Measurements from ENCODE around the gene TUBGCP2. TPM values are rescaled to one million over a fixed set of nuclear protein-coding genes. Genes with fewer than 3 reads are reported as not detected.
A peak's percentile ranks its signal among the peaks of the same experiment; 100 is the strongest.

TUBGCP2 gene, protein sequence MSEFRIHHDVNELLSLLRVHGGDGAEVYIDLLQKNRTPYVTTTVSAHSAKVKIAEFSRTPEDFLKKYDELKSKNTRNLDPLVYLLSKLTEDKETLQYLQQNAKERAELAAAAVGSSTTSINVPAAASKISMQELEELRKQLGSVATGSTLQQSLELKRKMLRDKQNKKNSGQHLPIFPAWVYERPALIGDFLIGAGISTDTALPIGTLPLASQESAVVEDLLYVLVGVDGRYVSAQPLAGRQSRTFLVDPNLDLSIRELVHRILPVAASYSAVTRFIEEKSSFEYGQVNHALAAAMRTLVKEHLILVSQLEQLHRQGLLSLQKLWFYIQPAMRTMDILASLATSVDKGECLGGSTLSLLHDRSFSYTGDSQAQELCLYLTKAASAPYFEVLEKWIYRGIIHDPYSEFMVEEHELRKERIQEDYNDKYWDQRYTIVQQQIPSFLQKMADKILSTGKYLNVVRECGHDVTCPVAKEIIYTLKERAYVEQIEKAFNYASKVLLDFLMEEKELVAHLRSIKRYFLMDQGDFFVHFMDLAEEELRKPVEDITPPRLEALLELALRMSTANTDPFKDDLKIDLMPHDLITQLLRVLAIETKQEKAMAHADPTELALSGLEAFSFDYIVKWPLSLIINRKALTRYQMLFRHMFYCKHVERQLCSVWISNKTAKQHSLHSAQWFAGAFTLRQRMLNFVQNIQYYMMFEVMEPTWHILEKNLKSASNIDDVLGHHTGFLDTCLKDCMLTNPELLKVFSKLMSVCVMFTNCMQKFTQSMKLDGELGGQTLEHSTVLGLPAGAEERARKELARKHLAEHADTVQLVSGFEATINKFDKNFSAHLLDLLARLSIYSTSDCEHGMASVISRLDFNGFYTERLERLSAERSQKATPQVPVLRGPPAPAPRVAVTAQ
- total RNA-seq (10 to 100 TPM; 35.0 to 45.9 TPM), polyA plus RNA-seq (ENCODE audit: insufficient read length in 2 of 2) (10 to 100 TPM; 70.4 to 81.4 TPM)
- long read RNA-seq, donor 1, full-length matches to known transcripts, result 17 of 57 reads
- long read RNA-seq, donor 1, partial matches to known transcripts, result 21 of 57 reads
- long read RNA-seq, donor 1, other reads (novel, unspliced or antisense), result 19 of 57 reads
- long read RNA-seq, donor 2, transcript TUBGCP2-205 (4 exons, 799 nt), result major isoform, 5 of 13 reads
- long read RNA-seq, donor 2, partial matches to known transcripts, result 5 of 13 reads
- long read RNA-seq, donor 2, other reads (novel, unspliced or antisense), result 0 of 13 reads
- long read RNA-seq, donor 3, full-length matches to known transcripts, result 3 of 10 reads
- long read RNA-seq, donor 3, partial matches to known transcripts, result 7 of 10 reads
- long read RNA-seq, donor 3, other reads (novel, unspliced or antisense), result 0 of 10 reads
- long read RNA-seq, donor 4, full-length matches to known transcripts, result 13 of 212 reads
- long read RNA-seq, donor 4, partial matches to known transcripts, result 199 of 212 reads
- long read RNA-seq, donor 4, other reads (novel, unspliced or antisense), result 0 of 212 reads

DNA sequence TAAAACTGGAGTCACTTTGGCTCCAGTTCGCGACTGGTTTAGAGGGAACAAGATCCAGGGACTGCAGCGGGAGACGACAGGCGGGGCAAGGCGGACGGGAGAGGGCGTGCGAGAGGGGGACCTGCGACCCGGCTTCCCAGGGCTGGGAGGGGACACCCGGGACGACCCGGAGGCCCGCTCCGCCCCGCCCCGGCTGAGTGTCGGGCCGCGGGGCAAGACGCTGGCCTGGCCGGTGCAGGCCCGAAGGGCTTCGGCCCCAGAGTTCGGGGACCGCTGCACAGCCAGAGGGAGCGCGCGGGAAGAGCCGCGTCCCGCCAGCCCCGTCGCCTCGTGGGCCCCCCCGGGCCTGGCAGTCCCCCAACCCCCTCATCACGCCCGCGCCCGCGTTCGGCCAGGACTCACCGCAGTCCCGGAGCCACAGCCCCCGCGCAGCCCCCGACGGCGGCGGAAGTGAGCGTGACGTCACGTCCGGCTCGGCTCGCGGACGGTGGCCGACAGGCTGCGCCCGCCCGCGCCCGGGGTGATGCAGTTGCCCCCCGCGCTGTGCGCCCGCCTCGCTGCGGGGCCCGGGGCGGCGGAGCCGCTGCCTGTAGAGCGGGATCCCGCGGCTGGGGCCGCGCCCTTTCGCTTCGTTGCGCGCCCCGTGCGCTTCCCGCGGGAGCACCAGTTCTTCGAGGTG, at the start of gene TUBGCP2, which contains the start of gene ZNF511:
TUBGCP2 (minus strand) TSS at position 452 of the 679 bp plus-strand sequence. CDS start 5,931 bp downstream, outside the sequence.
ZNF511 (plus strand) TSS at position 494 of the 679 bp plus-strand sequence; CDS start at position 524, 30 bp downstream.
- peaks cover 25% of the 10 kb centered on the region for H3K4me1 ChIP-seq (ENCODE audit: control insufficient read depth, insufficient read depth, low read length)
- H3K4me3 ChIP-seq (ENCODE audit: low read depth, low read length), result peak within 1 kb of the TSS; percentile 74
- under 1% methylated on average over 89 of the region's 89 CpGs for WGBS (ENCODE audit: insufficient coverage)
- no peaks in the 10 kb centered on the region for H3K27me3 ChIP-seq (ENCODE audit: control insufficient read depth, insufficient read depth, low read length)
- H3K36me3 ChIP-seq (ENCODE audit: control insufficient read depth, insufficient read depth, low read length), result peaks cover 49% of the 10 kb centered on the region
- peak in 5 of 6 donors; percentile 74 to 95 (median 79) for DNase-seq (ENCODE audit: low read depth in 4 of 6, low spot score in 6 of 6)
- H3K9me3 ChIP-seq (ENCODE audit: control insufficient read depth, insufficient read depth, low read length), result no peaks in the 10 kb centered on the region
- peak within 1 kb of the TSS; percentile 79 for H3K27ac ChIP-seq (ENCODE audit: low read depth, low read length)

DNA sequence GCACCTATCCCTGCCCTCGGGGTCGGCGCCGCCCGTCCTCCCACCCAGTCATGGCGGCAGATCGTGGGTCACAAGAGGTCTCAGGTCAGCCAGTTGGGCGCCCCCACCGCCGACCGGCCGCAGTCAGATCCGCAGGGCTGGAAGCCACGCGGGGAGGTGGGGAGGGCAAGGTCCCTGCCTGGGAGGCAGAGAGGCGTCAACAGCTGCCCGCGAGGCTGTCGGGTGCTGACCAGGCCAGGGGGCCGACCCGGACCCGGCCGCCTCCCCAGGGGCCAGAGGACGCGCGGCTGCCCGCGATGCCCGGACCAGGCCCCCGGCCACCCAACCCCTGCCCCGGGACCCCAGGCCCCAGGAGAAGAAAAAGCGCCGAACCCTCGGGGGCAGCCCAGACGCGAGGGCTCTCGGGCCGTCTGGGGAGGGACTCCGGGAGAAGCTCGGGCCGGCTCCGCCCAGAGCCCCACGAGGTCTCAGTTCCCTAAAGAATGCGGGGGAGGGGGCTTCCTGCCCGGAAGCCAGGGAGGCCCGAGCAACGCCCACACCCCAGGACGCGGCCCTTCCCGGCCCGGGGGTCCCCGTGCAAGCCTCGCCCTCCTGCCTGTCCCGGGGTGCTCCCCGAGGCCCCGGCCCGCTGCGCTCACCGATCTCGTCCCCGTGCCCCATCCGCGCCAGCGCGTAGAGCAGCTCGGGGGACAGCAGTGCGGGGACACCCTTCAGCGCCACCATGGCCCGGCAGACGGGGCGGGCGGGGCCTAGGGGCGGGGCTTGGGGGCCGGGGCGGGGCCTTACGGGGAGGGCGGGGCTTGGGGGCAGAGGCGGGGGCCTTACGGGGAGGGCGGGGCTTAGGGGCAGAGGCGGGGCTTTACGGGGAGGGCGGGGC, 48.9 kb upstream of the TUBGCP2 start, which contains the start of gene FUOM:
FUOM (minus strand) TSS at position 735 of the 877 bp plus-strand sequence; CDS start at position 723, 12 bp downstream.
- Histone ChIP-seq H3K9me3 (ENCODE audit: control insufficient read depth, insufficient read depth, low read length) (no peaks in the 10 kb centered on the region), H3K4me1 (ENCODE audit: control insufficient read depth, insufficient read depth, low read length) (peaks cover 27% of the 10 kb centered on the region), H3K4me3 (ENCODE audit: low read depth, low read length) (peak within 1 kb of the TSS; percentile 35), H3K27ac (ENCODE audit: low read depth, low read length) (no peak within 1 kb of the TSS), H3K36me3 (ENCODE audit: control insufficient read depth, insufficient read depth, low read length) (peaks cover 36% of the 10 kb centered on the region), H3K27me3 (ENCODE audit: control insufficient read depth, insufficient read depth, low read length) (peaks cover 2% of the 10 kb centered on the region)
- WGBS (ENCODE audit: insufficient coverage), result under 1% methylated on average over 58 of the region's 83 CpGs
- DNase-seq (ENCODE audit: low read depth in 4 of 6, low spot score in 6 of 6), result peak in 2 of 6 donors; percentile 40 to 75

DNA sequence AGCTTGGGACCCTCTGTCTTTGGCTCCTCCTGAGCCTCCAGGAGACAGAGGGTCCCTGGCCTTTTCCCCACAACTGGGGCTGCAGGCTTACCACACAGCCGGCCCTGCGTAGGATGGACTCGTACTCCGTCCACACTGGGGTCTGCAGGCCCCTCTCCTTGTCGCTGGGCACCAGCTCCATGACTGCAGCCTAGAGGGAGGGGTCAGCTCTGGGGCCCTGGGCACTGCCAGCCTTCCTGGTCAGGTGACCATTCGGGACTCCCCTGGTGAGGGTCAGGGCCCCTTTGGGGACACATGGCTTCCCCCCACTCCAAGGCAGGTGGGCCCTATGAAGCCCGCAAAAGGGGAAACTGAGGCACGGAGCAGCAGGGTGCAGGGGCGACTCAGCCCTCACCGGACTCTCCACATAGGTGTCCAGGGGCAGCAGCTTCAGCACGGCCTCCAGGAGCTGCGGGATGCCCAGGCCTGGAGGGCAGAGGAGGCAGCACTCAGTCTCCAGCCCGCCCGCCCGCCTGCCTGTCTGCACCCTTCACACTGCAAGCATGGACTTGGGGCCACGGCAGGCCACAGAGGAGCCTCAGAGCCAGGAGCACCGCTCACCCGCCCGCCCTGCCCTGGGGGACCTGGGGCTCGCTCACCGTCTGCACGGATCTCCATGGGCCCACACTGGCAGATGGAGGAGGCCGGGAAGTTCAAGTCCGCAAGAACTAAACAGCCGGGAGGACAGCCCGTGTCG, 48.0 kb upstream of the TUBGCP2 start:
- Histone ChIP-seq H3K4me3 (ENCODE audit: low read depth, low read length) (peak overlapping the region; percentile 35), H3K9me3 (ENCODE audit: control insufficient read depth, insufficient read depth, low read length) (no peaks in the 10 kb centered on the region), H3K36me3 (ENCODE audit: control insufficient read depth, insufficient read depth, low read length) (peaks cover 28% of the 10 kb centered on the region), H3K27ac (ENCODE audit: low read depth, low read length) (no peak overlapping the region), H3K4me1 (ENCODE audit: control insufficient read depth, insufficient read depth, low read length) (peaks cover 27% of the 10 kb centered on the region), H3K27me3 (ENCODE audit: control insufficient read depth, insufficient read depth, low read length) (peaks cover 2% of the 10 kb centered on the region)
- no peak for DNase-seq (ENCODE audit: low read depth in 4 of 6, low spot score in 6 of 6)
- 49% methylated on average over 27 of the region's 27 CpGs for WGBS (ENCODE audit: insufficient coverage)

GRCh38 chr10:133355991-133356390, 47.3 kb upstream of the TUBGCP2 start:
- peaks cover 2% of the 10 kb centered on the region for H3K27me3 ChIP-seq (ENCODE audit: control insufficient read depth, insufficient read depth, low read length)
- H3K4me3 ChIP-seq (ENCODE audit: low read depth, low read length), result no peak overlapping the region
- no peaks in the 10 kb centered on the region for H3K9me3 ChIP-seq (ENCODE audit: control insufficient read depth, insufficient read depth, low read length)
- peaks cover 27% of the 10 kb centered on the region for H3K4me1 ChIP-seq (ENCODE audit: control insufficient read depth, insufficient read depth, low read length)
- no peak for DNase-seq (ENCODE audit: low read depth in 4 of 6, low spot score in 6 of 6)
- H3K36me3 ChIP-seq (ENCODE audit: control insufficient read depth, insufficient read depth, low read length), result peaks cover 25% of the 10 kb centered on the region
- 68% methylated on average over 2 of the region's 3 CpGs for WGBS (ENCODE audit: insufficient coverage)
- H3K27ac ChIP-seq (ENCODE audit: low read depth, low read length), result no peak overlapping the region

- Histone ChIP-seq H3K27ac (ENCODE audit: low read depth, low read length) (no peak overlapping the region), H3K36me3 (ENCODE audit: control insufficient read depth, insufficient read depth, low read length) (peaks cover 20% of the 10 kb centered on the region), H3K9me3 (ENCODE audit: control insufficient read depth, insufficient read depth, low read length) (no peaks in the 10 kb centered on the region), H3K4me1 (ENCODE audit: control insufficient read depth, insufficient read depth, low read length) (peaks cover 27% of the 10 kb centered on the region), H3K27me3 (ENCODE audit: control insufficient read depth, insufficient read depth, low read length) (peaks cover 2% of the 10 kb centered on the region), H3K4me3 (ENCODE audit: low read depth, low read length) (no peak overlapping the region)
- 94% methylated on average over 5 of the region's 6 CpGs for WGBS (ENCODE audit: insufficient coverage)
- no peak for DNase-seq (ENCODE audit: low read depth in 4 of 6, low spot score in 6 of 6)
Measured at GRCh38 chr10:133355266-133355665, 46.6 kb upstream of the TUBGCP2 start.

- Histone ChIP-seq H3K27ac (ENCODE audit: low read depth, low read length) (no peak overlapping the region), H3K4me3 (ENCODE audit: low read depth, low read length) (no peak overlapping the region), H3K27me3 (ENCODE audit: control insufficient read depth, insufficient read depth, low read length) (peaks cover 2% of the 10 kb centered on the region), H3K36me3 (ENCODE audit: control insufficient read depth, insufficient read depth, low read length) (peaks cover 19% of the 10 kb centered on the region), H3K4me1 (ENCODE audit: control insufficient read depth, insufficient read depth, low read length) (peaks cover 27% of the 10 kb centered on the region), H3K9me3 (ENCODE audit: control insufficient read depth, insufficient read depth, low read length) (no peaks in the 10 kb centered on the region)
- WGBS (ENCODE audit: insufficient coverage), result 86% methylated on average over 12 of the region's 14 CpGs
- no peak for DNase-seq (ENCODE audit: low read depth in 4 of 6, low spot score in 6 of 6)
Measured at GRCh38 chr10:133354672-133355240, 46.1 kb upstream of the TUBGCP2 start.

GRCh38 chr10:133353988-133354605, 45.4 kb upstream of the TUBGCP2 start:
- no peak overlapping the region for H3K27ac ChIP-seq (ENCODE audit: low read depth, low read length)
- peaks cover 19% of the 10 kb centered on the region for H3K36me3 ChIP-seq (ENCODE audit: control insufficient read depth, insufficient read depth, low read length)
- peaks cover 2% of the 10 kb centered on the region for H3K27me3 ChIP-seq (ENCODE audit: control insufficient read depth, insufficient read depth, low read length)
- DNase-seq (ENCODE audit: low read depth in 4 of 6, low spot score in 6 of 6), result no peak
- H3K4me1 ChIP-seq (ENCODE audit: control insufficient read depth, insufficient read depth, low read length), result peaks cover 27% of the 10 kb centered on the region
- no peaks in the 10 kb centered on the region for H3K9me3 ChIP-seq (ENCODE audit: control insufficient read depth, insufficient read depth, low read length)
- H3K4me3 ChIP-seq (ENCODE audit: low read depth, low read length), result no peak overlapping the region
- 82% methylated on average over 15 of the region's 16 CpGs for WGBS (ENCODE audit: insufficient coverage)
